ENCODE results near the gene ONECUT3.
A peak's percentile ranks its signal among the peaks of the same experiment; 100 is the strongest.
"Not testable (repeated sequence)": the region's sequence is repeated elsewhere in the genome, so short reads cannot be mapped to it uniquely, and the experiment has no call there.

Gene ONECUT3

GRCh38 chr19:1755467-1756171, 2.3 kb downstream of the ONECUT3 start:
- no peak for DNase-seq (ENCODE audit: low spot score)

- DNase-seq (ENCODE audit: low spot score): no peak
Observed at GRCh38 chr19:1756264-1756663, 3.0 kb downstream of the ONECUT3 start.

GRCh38 chr19:1756705-1757465, 3.6 kb downstream of the ONECUT3 start:
- DNase-seq (ENCODE audit: low spot score): no peak

GRCh38 chr19:1757468-1758230, 4.3 kb downstream of the ONECUT3 start:
- DNase-seq (ENCODE audit: low spot score): no peak

- DNase-seq (ENCODE audit: low spot score): no peak
Observed at GRCh38 chr19:1758231-1758577, 4.9 kb downstream of the ONECUT3 start.

- DNase-seq (ENCODE audit: low spot score): no peak
Observed at GRCh38 chr19:1758959-1759903, 5.9 kb downstream of the ONECUT3 start.

- no peak for DNase-seq (ENCODE audit: low spot score)
Observed at GRCh38 chr19:1760020-1760419, 6.7 kb downstream of the ONECUT3 start.

- DNase-seq (ENCODE audit: low spot score): not testable (repeated sequence)
Observed at GRCh38 chr19:1760786-1761527, 7.7 kb downstream of the ONECUT3 start.

GRCh38 chr19:1761528-1762242, 8.4 kb downstream of the ONECUT3 start:
- DNase-seq (ENCODE audit: low spot score): no peak

GRCh38 chr19:1762243-1763117, 9.2 kb downstream of the ONECUT3 start:
- no peak for DNase-seq (ENCODE audit: low spot score)

- DNase-seq (ENCODE audit: low spot score): no peak
Observed at GRCh38 chr19:1763648-1764639, 10.6 kb downstream of the ONECUT3 start.

GRCh38 chr19:1764729-1765128, 11.4 kb downstream of the ONECUT3 start:
- no peak for DNase-seq (ENCODE audit: low spot score)

- no peak for DNase-seq (ENCODE audit: low spot score)
Observed at GRCh38 chr19:1765232-1765903, 12.1 kb downstream of the ONECUT3 start.

GRCh38 chr19:1765904-1766799, 12.8 kb downstream of the ONECUT3 start:
- DNase-seq (ENCODE audit: low spot score): no peak

- no peak for DNase-seq (ENCODE audit: low spot score)
Observed at GRCh38 chr19:1766800-1767352, 13.6 kb downstream of the ONECUT3 start.

- DNase-seq (ENCODE audit: low spot score): peak; percentile 33
Observed at GRCh38 chr19:1767464-1767933, 14.2 kb downstream of the ONECUT3 start.

All from kidney tubule cell (primary cell).